Subcutaneous abdominal adipose tissue (tissue), 5 donors: ENCODE results near the gene TTC6.

Experiments
- H3K27ac ChIP-seq: one replicate; pipeline ENCODE4 v1.7.0; 2013; ENCODE audit warnings: low read depth, mild to moderate bottlenecking, inconsistent platforms, low read length, moderate library complexity
- H3K27me3 ChIP-seq, 5 donors: one replicate each; pipeline ENCODE4 v1.7.0; 2013; ENCODE audit warnings: low read length in 5 of 5, inconsistent platforms in 1 of 5; ENCODE audit not compliant: control insufficient read depth in 5 of 5, insufficient read depth in 4 of 5
- H3K36me3 ChIP-seq, 5 donors: one replicate each; pipeline ENCODE4 v1.7.0; 2013; ENCODE audit warnings: low read length in 5 of 5; ENCODE audit not compliant: control insufficient read depth in 5 of 5, insufficient read depth in 5 of 5
- H3K4me1 ChIP-seq, 5 donors: one replicate each; pipeline ENCODE4 v1.7.0; 2013; ENCODE audit warnings: low read length in 5 of 5, mild to moderate bottlenecking in 3 of 5, moderate library complexity in 1 of 5; ENCODE audit not compliant: control insufficient read depth in 5 of 5, insufficient read depth in 5 of 5
- H3K4me3 ChIP-seq, 5 donors: one replicate each; pipeline ENCODE4 v1.7.0; 2013; ENCODE audit warnings: low read length in 5 of 5, low read depth in 1 of 5
- H3K9ac ChIP-seq, 5 donors: one replicate each; pipeline ENCODE4 v1.7.0; 2013; ENCODE audit warnings: low read length in 5 of 5, mild to moderate bottlenecking in 4 of 5, moderate library complexity in 3 of 5
- H3K9me3 ChIP-seq, 5 donors: one replicate each; pipeline ENCODE4 v1.7.0; 2013; ENCODE audit warnings: low read length in 5 of 5; ENCODE audit not compliant: control insufficient read depth in 5 of 5
- donor health status: healthy.
- donor health status: healthy.
- donor health status: healthy.
- donor health status: healthy.
- donor health status: healthy.

TTC6 gene

GRCh38 chr14:37585971-37586796, 9.2 kb upstream of the TTC6 start:
- H3K4me3 ChIP-seq: no peak overlapping the region
- no peak overlapping the region for H3K9ac ChIP-seq
- H3K36me3 ChIP-seq: no peaks in the 10 kb centered on the region
- no peaks in the 10 kb centered on the region for H3K9me3 ChIP-seq
- no peak overlapping the region for H3K27ac ChIP-seq
- peaks cover 54 to 83% (median 65%) of the 10 kb centered on the region in 5 donors for H3K27me3 ChIP-seq
- peaks cover 0 to 22% (median 10%) of the 10 kb centered on the region in 5 donors for H3K4me1 ChIP-seq

GRCh38 chr14:37586797-37587130, 8.7 kb upstream of the TTC6 start:
- Histone ChIP-seq H3K4me1 (peaks cover 0 to 22% (median 10%) of the 10 kb centered on the region in 5 donors), H3K36me3 (no peaks in the 10 kb centered on the region), H3K9me3 (no peaks in the 10 kb centered on the region), H3K27ac (no peak overlapping the region), H3K4me3 (no peak overlapping the region), H3K9ac (no peak overlapping the region), H3K27me3 (peaks cover 57 to 87% (median 70%) of the 10 kb centered on the region in 5 donors)

GRCh38 chr14:37587131-37587803, 8.2 kb upstream of the TTC6 start:
- no peak overlapping the region for H3K27ac ChIP-seq
- no peak overlapping the region for H3K4me3 ChIP-seq
- no peaks in the 10 kb centered on the region for H3K9me3 ChIP-seq
- H3K4me1 ChIP-seq: peaks cover 0 to 26% (median 14%) of the 10 kb centered on the region in 5 donors
- H3K36me3 ChIP-seq: no peaks in the 10 kb centered on the region
- no peak overlapping the region for H3K9ac ChIP-seq
- peaks cover 62 to 92% (median 74%) of the 10 kb centered on the region in 5 donors for H3K27me3 ChIP-seq

GRCh38 chr14:37587881-37588666, 7.4 kb upstream of the TTC6 start:
- H3K36me3 ChIP-seq: no peaks in the 10 kb centered on the region
- H3K4me3 ChIP-seq: no peak overlapping the region
- H3K9me3 ChIP-seq: no peaks in the 10 kb centered on the region
- peaks cover 0 to 28% (median 16%) of the 10 kb centered on the region in 5 donors for H3K4me1 ChIP-seq
- peaks cover 70 to 95% (median 77%) of the 10 kb centered on the region in 5 donors for H3K27me3 ChIP-seq
- H3K9ac ChIP-seq: no peak overlapping the region
- no peak overlapping the region for H3K27ac ChIP-seq

- no peak overlapping the region for H3K9ac ChIP-seq
- H3K27ac ChIP-seq: no peak overlapping the region
- H3K4me3 ChIP-seq: no peak overlapping the region
These were observed 6.8 kb upstream of the TTC6 start for GRCh38 chr14:37588667-37588955.

GRCh38 chr14:37588956-37589714, 6.3 kb upstream of the TTC6 start:
- Histone ChIP-seq H3K9me3 (no peaks in the 10 kb centered on the region), H3K4me1 (peaks cover 0 to 23% (median 17%) of the 10 kb centered on the region in 5 donors), H3K27ac (no peak overlapping the region), H3K9ac (no peak overlapping the region), H3K27me3 (peaks cover 65 to 93% (median 79%) of the 10 kb centered on the region in 5 donors), H3K4me3 (no peak overlapping the region), H3K36me3 (no peaks in the 10 kb centered on the region)

More at GRCh38 chr14:37588667-37588955, 6.8 kb upstream of the TTC6 start:
- H3K27me3 ChIP-seq: peaks cover 67 to 95% (median 78%) of the 10 kb centered on the region in 5 donors
- H3K36me3 ChIP-seq: no peaks in the 10 kb centered on the region
- H3K4me1 ChIP-seq: peaks cover 0 to 23% (median 14%) of the 10 kb centered on the region in 5 donors
- no peaks in the 10 kb centered on the region for H3K9me3 ChIP-seq

- H3K27ac ChIP-seq: no peak overlapping the region
- H3K4me1 ChIP-seq: peaks cover 0 to 20% (median 19%) of the 10 kb centered on the region in 5 donors
- H3K36me3 ChIP-seq: no peaks in the 10 kb centered on the region
- H3K27me3 ChIP-seq: peaks cover 58 to 88% (median 72%) of the 10 kb centered on the region in 5 donors
- no peak overlapping the region for H3K9ac ChIP-seq
- no peaks in the 10 kb centered on the region for H3K9me3 ChIP-seq
- H3K4me3 ChIP-seq: no peak overlapping the region
These were observed 5.6 kb upstream of the TTC6 start for GRCh38 chr14:37589715-37590427.

- Histone ChIP-seq H3K9ac (no peak overlapping the region), H3K36me3 (no peaks in the 10 kb centered on the region), H3K4me1 (peaks cover 0 to 22% (median 16%) of the 10 kb centered on the region in 5 donors), H3K27me3 (peaks cover 54 to 84% (median 67%) of the 10 kb centered on the region in 5 donors), H3K27ac (no peak overlapping the region), H3K4me3 (no peak overlapping the region), H3K9me3 (no peaks in the 10 kb centered on the region)
These were observed 4.8 kb upstream of the TTC6 start for GRCh38 chr14:37590428-37591139.
